ENCODE results near the gene NAV3. TPM values are rescaled to one million over a fixed set of nuclear protein-coding genes. Genes with fewer than 3 reads are reported as not detected.
"Not testable (repeated sequence)": the region's sequence is repeated elsewhere in the genome, so short reads cannot be mapped to it uniquely, and the experiment has no call there.

Gene NAV3
- total RNA-seq, 2 experiments from 2014 or later = not detected

DNA sequence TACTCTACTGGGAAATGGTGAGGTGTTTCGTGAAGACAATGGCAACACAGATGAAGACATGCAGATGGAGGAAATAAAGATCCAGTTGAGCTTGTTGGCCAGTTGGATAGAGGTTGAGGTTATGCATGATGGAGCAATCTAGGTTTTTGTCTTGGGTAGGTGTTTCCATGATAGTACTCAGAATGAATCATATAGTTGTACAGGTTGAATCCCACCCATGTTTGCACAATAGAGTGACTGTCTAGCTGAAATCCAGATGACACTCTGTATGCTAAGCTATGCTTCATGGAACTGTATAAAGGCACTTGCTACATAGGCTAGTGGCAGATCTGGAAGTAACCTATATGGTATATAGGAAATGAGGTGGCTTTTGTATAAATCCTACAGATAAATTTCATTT lies 264.9 kb downstream of the NAV3 start:
- Mint-ChIP-seq H3K4me3 (no peak overlapping the region), H3K9me3 (peaks cover 1% of the 10 kb centered on the region), H3K36me3 (ENCODE audit: low read depth) (no peaks in the 10 kb centered on the region), H3K27me3 (ENCODE audit: low read depth) (no peaks in the 10 kb centered on the region), H3K27ac (no peak overlapping the region), H3K4me1 (ENCODE audit: low read depth) (no peaks in the 10 kb centered on the region)
- intact Hi-C loops (cut with micrococcal nuclease) = no loop called here
- CTCF ChIA-PET = no interaction called here
- DNase-seq = no peak

DNA sequence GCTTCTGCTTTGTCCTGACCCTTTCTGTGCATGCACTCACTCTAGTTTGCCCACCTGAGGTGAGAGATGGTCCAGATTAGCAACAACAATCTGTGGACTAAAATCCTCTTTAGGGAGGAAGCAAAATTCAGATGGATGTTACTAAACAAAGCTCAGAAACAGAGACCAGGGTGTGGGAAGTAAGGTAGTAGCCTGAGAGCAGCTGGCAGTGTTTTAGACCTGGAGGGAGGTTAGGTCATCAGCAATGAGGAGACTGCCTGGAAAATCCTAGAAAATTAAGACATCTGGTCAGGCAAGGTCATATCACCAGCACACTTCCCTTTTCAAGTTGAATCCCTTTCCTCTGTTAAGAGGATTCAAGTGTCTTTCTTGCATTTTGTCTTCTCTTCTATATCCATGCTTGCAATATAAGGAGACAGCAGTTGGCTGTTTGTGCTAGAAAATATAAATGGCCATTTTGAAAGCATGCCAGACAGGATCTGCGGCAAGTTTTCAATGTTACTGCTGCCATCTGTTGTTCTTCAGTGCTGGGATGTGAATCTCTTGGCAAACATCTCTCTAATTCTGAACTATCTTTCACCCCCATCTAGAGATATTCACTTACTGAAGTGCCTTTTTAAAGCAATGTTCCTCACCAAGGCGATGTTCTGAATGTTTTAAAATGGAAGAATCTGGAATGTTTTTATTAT lies 266.4 kb downstream of the NAV3 start:
- Mint-ChIP-seq H3K36me3 (ENCODE audit: low read depth) (no peaks in the 10 kb centered on the region), H3K4me3 (no peak overlapping the region), H3K4me1 (ENCODE audit: low read depth) (no peaks in the 10 kb centered on the region), H3K27ac (no peak overlapping the region), H3K27me3 (ENCODE audit: low read depth) (no peaks in the 10 kb centered on the region), H3K9me3 (peaks cover 1% of the 10 kb centered on the region)
- CTCF ChIA-PET = no interaction called here
- intact Hi-C loops (cut with micrococcal nuclease) = no loop called here
- DNase-seq = no peak

DNA sequence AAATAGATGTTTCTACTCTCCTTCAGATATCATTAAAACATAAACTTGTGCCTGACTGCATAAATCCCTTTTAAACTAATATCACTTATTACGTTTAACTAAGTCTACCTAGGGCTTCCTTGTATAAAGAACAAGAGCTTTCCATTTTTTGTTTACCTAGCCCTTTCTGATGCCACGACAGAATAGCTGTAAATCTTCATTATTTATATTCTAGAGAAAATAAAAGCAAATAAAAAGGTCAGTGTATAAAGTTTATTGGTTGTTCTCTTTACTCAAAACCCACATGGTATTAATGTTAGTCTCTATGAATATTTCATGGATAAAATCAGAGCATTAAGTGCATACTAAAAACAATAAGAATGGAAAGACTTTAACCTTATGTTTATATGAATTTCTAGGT lies 269.1 kb downstream of the NAV3 start:
- H3K27me3 Mint-ChIP-seq (ENCODE audit: low read depth) = no peaks in the 10 kb centered on the region
- DNase-seq = no peak
- H3K27ac Mint-ChIP-seq = no peak overlapping the region
- intact Hi-C loops (cut with micrococcal nuclease) = no loop called here
- no peaks in the 10 kb centered on the region for H3K4me1 Mint-ChIP-seq (ENCODE audit: low read depth)
- peaks cover 1% of the 10 kb centered on the region for H3K9me3 Mint-ChIP-seq
- CTCF ChIA-PET = no interaction called here
- no peaks in the 10 kb centered on the region for H3K36me3 Mint-ChIP-seq (ENCODE audit: low read depth)
- H3K4me3 Mint-ChIP-seq = no peak overlapping the region

DNA sequence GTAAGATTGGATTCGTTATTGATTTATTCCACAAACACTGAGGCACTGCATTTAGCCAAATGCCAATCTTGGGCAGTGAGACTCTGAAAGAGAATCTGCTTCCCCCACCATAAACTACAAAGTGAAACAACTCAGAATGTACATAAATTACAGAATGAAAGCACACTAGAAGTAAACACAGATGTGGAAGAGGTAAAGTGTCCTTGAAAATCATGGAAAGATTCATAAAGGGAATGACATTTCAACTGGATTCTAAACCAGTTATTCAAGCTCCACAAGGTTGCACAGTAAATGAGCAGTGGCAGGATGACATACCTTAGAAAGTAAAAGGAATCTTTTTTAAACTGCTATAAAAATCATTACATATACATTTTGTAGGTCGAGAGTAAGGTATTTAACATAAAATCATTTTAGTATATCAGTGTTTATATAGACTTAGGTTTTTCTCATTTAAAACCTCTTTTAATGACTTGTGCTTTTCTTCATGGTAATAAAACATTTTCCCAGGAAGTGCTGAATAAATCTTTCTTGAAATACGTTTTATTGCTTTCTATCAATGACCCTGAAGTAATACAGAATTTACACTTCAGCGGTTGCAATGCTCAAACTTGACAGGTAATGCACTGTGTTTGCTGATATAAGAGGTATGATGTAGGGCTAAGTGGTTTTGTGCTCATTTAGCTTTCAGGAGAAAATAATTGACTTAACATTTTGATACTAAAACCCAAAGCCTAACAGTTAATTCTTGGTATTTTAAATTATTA lies 270.6 kb downstream of the NAV3 start:
- CTCF ChIA-PET = no interaction called here
- H3K9me3 Mint-ChIP-seq = peaks cover 1% of the 10 kb centered on the region
- intact Hi-C loops (cut with micrococcal nuclease) = no loop called here

DNA sequence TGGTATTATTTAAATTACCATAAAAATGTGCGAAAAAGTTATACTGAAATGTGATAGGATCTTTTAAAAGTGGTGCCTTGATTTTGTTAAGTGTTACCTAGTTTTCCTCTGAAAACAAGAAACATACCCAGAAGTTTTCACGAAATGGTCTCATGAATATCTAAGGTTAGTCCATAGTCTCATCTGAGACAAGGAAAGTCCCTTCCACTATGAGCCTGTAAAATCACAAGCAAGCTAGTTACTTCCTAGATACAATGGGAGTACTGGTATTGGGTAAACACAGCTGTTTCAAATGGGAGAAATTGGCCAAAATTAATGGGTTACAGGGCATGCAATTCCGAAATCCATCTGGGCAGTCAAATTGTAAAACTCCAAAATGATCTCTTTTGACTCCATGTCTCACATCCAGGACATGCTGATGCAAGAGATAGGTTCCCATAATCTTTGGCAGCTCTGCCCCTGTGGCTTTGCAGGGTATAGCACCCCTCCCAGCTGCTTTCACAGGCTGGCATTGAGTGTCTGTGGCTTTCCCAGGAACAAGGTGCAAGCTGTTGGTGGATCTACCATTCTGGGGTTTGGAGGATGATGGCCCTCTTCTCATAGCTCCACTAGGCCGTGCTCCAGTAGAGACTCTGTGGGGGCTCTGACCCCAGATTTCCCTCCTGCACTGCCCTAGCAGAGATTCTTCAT lies 271.4 kb downstream of the NAV3 start:
- no peaks in the 10 kb centered on the region for H3K4me1 Mint-ChIP-seq (ENCODE audit: low read depth)
- CTCF ChIA-PET = no interaction called here
- peaks cover 6% of the 10 kb centered on the region for H3K9me3 Mint-ChIP-seq
- DNase-seq = no peak
- no peaks in the 10 kb centered on the region for H3K36me3 Mint-ChIP-seq (ENCODE audit: low read depth)
- intact Hi-C loops (cut with micrococcal nuclease) = no loop called here
- H3K27me3 Mint-ChIP-seq (ENCODE audit: low read depth) = no peaks in the 10 kb centered on the region
- no peak overlapping the region for H3K4me3 Mint-ChIP-seq
- no peak overlapping the region for H3K27ac Mint-ChIP-seq

More for the DNA sequence above, 270.6 kb downstream of the NAV3 start:
- no peak overlapping the region for H3K27ac Mint-ChIP-seq
- no peaks in the 10 kb centered on the region for H3K36me3 Mint-ChIP-seq (ENCODE audit: low read depth)
- DNase-seq = no peak
- H3K4me3 Mint-ChIP-seq = no peak overlapping the region
- H3K27me3 Mint-ChIP-seq (ENCODE audit: low read depth) = no peaks in the 10 kb centered on the region
- H3K4me1 Mint-ChIP-seq (ENCODE audit: low read depth) = no peaks in the 10 kb centered on the region

DNA sequence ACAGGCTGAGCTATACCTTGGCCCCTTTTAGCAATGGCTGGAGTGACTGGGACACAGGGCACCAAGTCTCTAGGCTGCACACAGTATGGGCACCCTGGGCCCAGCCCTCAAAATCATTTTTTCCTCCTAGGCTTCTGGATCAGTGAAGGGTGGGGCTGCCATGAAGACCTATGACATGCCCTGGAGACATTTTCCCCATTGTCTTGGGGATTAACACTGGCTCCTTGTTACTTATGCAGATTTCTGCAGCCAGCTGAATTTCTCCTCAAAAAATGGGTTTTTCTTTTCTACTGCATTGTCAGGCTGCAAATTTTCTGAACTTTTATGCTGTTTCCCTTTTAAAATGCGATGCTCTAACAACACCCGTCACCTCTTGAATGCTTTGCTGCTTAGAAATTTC lies 272.1 kb downstream of the NAV3 start:
- H3K4me1 Mint-ChIP-seq (ENCODE audit: low read depth); H3K9me3 Mint-ChIP-seq; H3K36me3 Mint-ChIP-seq (ENCODE audit: low read depth); DNase-seq; CTCF ChIA-PET; H3K27me3 Mint-ChIP-seq (ENCODE audit: low read depth); intact Hi-C loops (cut with micrococcal nuclease); H3K27ac Mint-ChIP-seq; H3K4me3 Mint-ChIP-seq: not testable (repeated sequence)

DNA sequence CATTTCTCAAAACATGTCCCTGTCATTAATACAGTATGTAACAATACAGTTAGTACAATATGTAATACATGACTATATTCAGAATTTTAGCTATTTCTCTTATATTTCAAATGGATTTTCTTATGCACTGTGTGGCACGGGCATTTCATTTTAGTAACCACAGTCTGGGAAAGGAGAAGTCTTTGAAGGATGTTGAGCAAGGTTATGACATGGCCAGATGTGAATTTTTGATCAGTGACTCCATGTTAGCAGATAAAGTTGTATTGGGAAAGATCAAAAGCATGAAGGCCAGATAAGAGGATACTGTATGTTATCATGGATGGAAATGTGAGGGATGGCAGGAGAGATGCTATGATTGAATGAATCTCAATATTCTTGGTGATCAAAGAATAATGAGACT lies 285.2 kb downstream of the NAV3 start:
- H3K9me3 Mint-ChIP-seq = peaks cover 10% of the 10 kb centered on the region
- no peaks in the 10 kb centered on the region for H3K4me1 Mint-ChIP-seq (ENCODE audit: low read depth)
- H3K27me3 Mint-ChIP-seq (ENCODE audit: low read depth) = no peaks in the 10 kb centered on the region
- no peaks in the 10 kb centered on the region for H3K36me3 Mint-ChIP-seq (ENCODE audit: low read depth)
- no peak for DNase-seq
- no peak overlapping the region for H3K4me3 Mint-ChIP-seq
- intact Hi-C loops (cut with micrococcal nuclease) = no loop called here
- H3K27ac Mint-ChIP-seq = no peak overlapping the region
- CTCF ChIA-PET = no interaction called here

DNA sequence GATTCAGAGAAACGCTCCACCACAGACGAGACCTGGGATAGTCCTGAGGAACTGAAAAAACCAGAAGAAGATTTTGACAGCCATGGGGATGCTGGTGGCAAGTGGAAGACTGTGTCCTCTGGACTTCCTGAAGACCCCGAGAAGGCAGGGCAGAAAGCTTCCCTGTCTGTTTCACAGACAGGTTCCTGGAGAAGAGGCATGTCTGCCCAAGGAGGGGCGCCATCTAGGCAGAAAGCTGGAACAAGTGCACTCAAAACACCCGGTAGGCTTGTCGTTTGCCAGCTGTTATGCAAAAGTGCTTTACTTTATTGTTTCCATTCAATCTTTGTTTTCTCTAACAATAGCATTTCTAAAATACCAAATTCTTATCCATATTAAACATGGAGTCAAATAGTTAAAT lies 287.3 kb downstream of the NAV3 start:
- intact Hi-C loops (cut with micrococcal nuclease) = no loop called here
- Mint-ChIP-seq H3K36me3 (ENCODE audit: low read depth) (no peaks in the 10 kb centered on the region), H3K4me1 (ENCODE audit: low read depth) (no peaks in the 10 kb centered on the region), H3K4me3 (no peak overlapping the region), H3K27ac (no peak overlapping the region), H3K9me3 (peaks cover 7% of the 10 kb centered on the region), H3K27me3 (ENCODE audit: low read depth) (no peaks in the 10 kb centered on the region)
- no peak for DNase-seq
- CTCF ChIA-PET = no interaction called here

DNA sequence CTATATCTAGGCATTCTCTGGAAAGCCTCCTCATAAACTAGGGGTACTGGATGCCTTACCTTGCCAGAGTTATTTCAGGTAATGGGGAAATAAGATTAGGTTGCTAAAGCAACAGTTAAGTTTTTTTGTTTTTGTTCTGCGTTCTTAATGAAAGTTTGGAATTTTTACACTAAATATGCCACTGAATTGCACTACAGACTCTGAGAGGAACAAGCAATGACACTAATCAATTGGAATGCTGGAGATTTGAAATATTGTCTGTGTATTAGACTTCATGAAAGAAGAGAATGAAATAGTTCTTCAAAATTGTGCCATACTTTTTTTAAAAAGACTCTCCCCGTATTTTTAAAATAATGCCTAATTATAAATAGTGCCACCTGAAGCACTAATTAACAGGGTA lies 287.8 kb downstream of the NAV3 start:
- H3K27me3 Mint-ChIP-seq (ENCODE audit: low read depth) = no peaks in the 10 kb centered on the region
- no peak overlapping the region for H3K4me3 Mint-ChIP-seq
- no peak overlapping the region for H3K27ac Mint-ChIP-seq
- no peak for DNase-seq
- H3K36me3 Mint-ChIP-seq (ENCODE audit: low read depth) = no peaks in the 10 kb centered on the region
- H3K9me3 Mint-ChIP-seq = peaks cover 7% of the 10 kb centered on the region
- no peaks in the 10 kb centered on the region for H3K4me1 Mint-ChIP-seq (ENCODE audit: low read depth)
- intact Hi-C loops (cut with micrococcal nuclease) = no loop called here
- CTCF ChIA-PET = no interaction called here

DNA sequence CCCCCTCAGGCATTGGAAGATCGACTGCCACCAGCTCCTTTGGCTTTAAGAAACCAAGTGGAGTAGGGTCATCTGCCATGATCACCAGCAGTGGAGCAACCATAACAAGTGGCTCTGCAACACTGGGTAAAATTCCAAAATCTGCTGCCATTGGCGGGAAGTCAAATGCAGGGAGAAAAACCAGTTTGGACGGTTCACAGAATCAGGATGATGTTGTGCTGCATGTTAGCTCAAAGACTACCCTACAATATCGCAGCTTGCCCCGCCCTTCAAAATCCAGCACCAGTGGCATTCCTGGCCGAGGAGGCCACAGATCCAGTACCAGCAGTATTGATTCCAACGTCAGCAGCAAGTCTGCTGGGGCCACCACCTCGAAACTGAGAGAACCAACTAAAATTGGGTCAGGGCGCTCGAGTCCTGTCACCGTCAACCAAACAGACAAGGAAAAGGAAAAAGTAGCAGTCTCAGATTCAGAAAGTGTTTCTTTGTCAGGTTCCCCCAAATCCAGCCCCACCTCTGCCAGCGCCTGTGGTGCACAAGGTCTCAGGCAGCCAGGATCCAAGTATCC lies 288.7 kb downstream of the NAV3 start:
- Mint-ChIP-seq H3K9me3 (peaks cover 2% of the 10 kb centered on the region), H3K4me3 (no peak overlapping the region), H3K27ac (no peak overlapping the region), H3K27me3 (ENCODE audit: low read depth) (no peaks in the 10 kb centered on the region), H3K4me1 (ENCODE audit: low read depth) (no peaks in the 10 kb centered on the region), H3K36me3 (ENCODE audit: low read depth) (no peaks in the 10 kb centered on the region)
- CTCF ChIA-PET = no interaction called here
- intact Hi-C loops (cut with micrococcal nuclease) = no loop called here
- DNase-seq = no peak

DNA sequence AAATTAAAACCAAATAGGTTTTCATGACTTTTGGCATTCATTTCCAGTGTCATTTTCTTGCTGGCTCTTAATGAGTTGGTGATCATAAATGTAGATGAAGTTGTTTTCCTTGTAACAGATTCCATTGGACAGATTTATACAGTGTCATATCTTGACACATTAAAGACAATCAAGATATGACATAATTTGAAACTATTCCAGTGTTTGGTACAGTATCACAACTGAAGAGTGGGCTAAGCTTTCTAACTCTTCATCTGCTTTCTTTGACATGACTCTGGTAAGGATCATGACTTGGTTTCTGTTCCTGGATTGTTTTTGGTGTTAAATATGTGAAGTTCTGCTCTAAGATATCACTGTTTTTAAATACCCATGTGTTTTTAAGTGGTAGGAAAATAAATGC lies 289.6 kb downstream of the NAV3 start:
- DNase-seq = no peak
- Mint-ChIP-seq H3K4me1 (ENCODE audit: low read depth) (no peaks in the 10 kb centered on the region), H3K36me3 (ENCODE audit: low read depth) (no peaks in the 10 kb centered on the region), H3K27ac (no peak overlapping the region), H3K27me3 (ENCODE audit: low read depth) (no peaks in the 10 kb centered on the region), H3K9me3 (peaks cover 2% of the 10 kb centered on the region), H3K4me3 (no peak overlapping the region)
- CTCF ChIA-PET = no interaction called here
- intact Hi-C loops (cut with micrococcal nuclease) = no loop called here

DNA sequence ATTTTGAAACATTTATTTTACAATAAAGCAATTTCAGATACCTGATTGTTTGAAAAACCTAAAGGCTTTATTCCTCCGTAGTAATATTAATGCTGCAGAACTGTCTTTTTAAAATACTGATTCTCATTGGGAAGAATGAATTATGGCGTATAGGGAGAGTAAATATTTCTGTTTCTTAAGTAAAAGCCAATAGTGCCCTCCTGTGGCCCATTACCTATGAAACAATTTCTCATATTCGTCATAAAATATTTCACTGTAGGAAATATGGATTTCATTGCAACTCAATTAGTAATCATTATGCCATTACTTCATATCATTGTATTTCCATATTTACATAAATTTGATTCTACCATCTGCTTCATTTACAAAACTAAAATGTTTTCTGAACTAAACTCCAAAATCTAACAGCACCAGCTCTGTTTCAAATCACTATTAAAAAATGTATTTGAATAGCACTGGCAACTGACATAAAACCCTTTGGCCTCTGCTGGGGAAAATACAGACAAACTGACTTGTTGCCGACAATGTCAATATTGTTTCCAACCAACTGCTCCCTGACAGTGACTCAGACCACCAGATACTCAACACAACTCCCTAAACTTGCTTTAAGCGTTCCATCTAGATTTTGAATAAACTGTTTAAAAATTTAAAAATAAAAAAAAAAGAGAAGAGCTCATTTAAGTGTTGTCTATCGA lies 290.3 kb downstream of the NAV3 start:
- no peak overlapping the region for H3K27ac Mint-ChIP-seq
- intact Hi-C loops (cut with micrococcal nuclease) = no loop called here
- no peak overlapping the region for H3K4me3 Mint-ChIP-seq
- H3K9me3 Mint-ChIP-seq = peaks cover 2% of the 10 kb centered on the region
- H3K4me1 Mint-ChIP-seq (ENCODE audit: low read depth) = no peaks in the 10 kb centered on the region
- no peaks in the 10 kb centered on the region for H3K27me3 Mint-ChIP-seq (ENCODE audit: low read depth)
- CTCF ChIA-PET = interaction anchor here (0.6 to 0.7 kb wide), 3 partner anchors 135 to 1287 kb away, joined by 3 read pairs; no protein-coding TSS in a partner anchor
- H3K36me3 Mint-ChIP-seq (ENCODE audit: low read depth) = no peaks in the 10 kb centered on the region
- DNase-seq = no peak

Measured in activated naive CD4-positive, alpha-beta T cell treated with anti-CD3 and anti-CD28 coated beads for 36 hours (primary cell).